HepG2 (cell line): Measurements from ENCODE around the gene WDR47. TPM values are rescaled to one million over a fixed set of nuclear protein-coding genes. Genes with fewer than 3 reads are reported as not detected.

ENCODE experiments used
- CEBPZ ChIP-seq: IDR thresholded peaks from 2 replicates; pipeline ENCODE4 v1.6.1; 2012; ENCODE audit warnings: low read length, improper control_type of control experiment
- ETS1 ChIP-seq: sonication (generic); formaldehyde crosslinking; IDR thresholded peaks from 2 replicates; pipeline ENCODE4 v1.4.0; 2020; ENCODE audit warnings: missing genetic modification reagents
- FOXM1 ChIP-seq: sonication (generic); formaldehyde crosslinking; IDR thresholded peaks from 2 replicates; pipeline ENCODE4 v1.5.0; 2020; ENCODE audit warnings: missing genetic modification reagents
- GABPB1 ChIP-seq: IDR thresholded peaks from 2 replicates; pipeline ENCODE4 v1.6.1; 2016; ENCODE audit warnings: mild to moderate bottlenecking, missing genetic modification reagents, moderate library complexity, missing compliant biosample characterization
- MTF2 ChIP-seq: sonication (generic); formaldehyde crosslinking; IDR thresholded peaks from 2 replicates; pipeline ENCODE4 v1.5.0; 2020; ENCODE audit warnings: missing genetic modification reagents, borderline replicate concordance
- NFATC3 ChIP-seq: sonication (generic); formaldehyde crosslinking; IDR thresholded peaks from 2 replicates; pipeline ENCODE4 v1.5.1; 2020; ENCODE audit warnings: mild to moderate bottlenecking, missing genetic modification reagents
- PPARG ChIP-seq: conservative IDR thresholded peaks from 2 replicates; pipeline ENCODE4 v1.6.1; 2016; ENCODE audit warnings: missing biosample characterization, missing genetic modification reagents
- TGIF2 ChIP-seq: IDR thresholded peaks from 2 replicates; pipeline ENCODE4 v1.6.1; 2016; ENCODE audit warnings: control low read depth, missing compliant biosample characterization
- TMF1 ChIP-seq: sonication (generic); formaldehyde crosslinking; IDR thresholded peaks from 2 replicates; pipeline ENCODE4 v1.8.1; 2022; ENCODE audit warnings: low read depth, missing genetic modification reagents
- ZBTB20 ChIP-seq: sonication (generic); formaldehyde crosslinking; IDR thresholded peaks from 2 replicates; pipeline ENCODE4 v1.8.1; 2023; ENCODE audit warnings: missing genetic modification reagents, low read depth, mild to moderate bottlenecking, borderline replicate concordance
- ZBTB7A ChIP-seq: sonication (generic); formaldehyde crosslinking; IDR thresholded peaks from 2 replicates; pipeline ENCODE4 v1.8.0; 2022; ENCODE audit warnings: mild to moderate bottlenecking, missing genetic modification reagents
- ZBTB8A ChIP-seq: sonication (generic); formaldehyde crosslinking; IDR thresholded peaks from 2 replicates; pipeline ENCODE4 v1.4.0; 2020; ENCODE audit warnings: mild to moderate bottlenecking, low read depth, missing genetic modification reagents, borderline replicate concordance
- ZFY ChIP-seq: sonication (generic); formaldehyde crosslinking; IDR thresholded peaks from 2 replicates; pipeline ENCODE4 v1.4.0; 2020; ENCODE audit warnings: missing genetic modification reagents
- ZNF317 ChIP-seq: sonication (generic); formaldehyde crosslinking; IDR thresholded peaks from 2 replicates; pipeline ENCODE4 v1.5.0; 2020; ENCODE audit warnings: mild to moderate bottlenecking, missing genetic modification reagents
- ZNF354B ChIP-seq: sonication (generic); formaldehyde crosslinking; IDR thresholded peaks from 2 replicates; pipeline ENCODE4 v1.8.0; 2022; ENCODE audit warnings: mild to moderate bottlenecking, missing genetic modification reagents
- ZNF512 ChIP-seq: sonication (generic); formaldehyde crosslinking; IDR thresholded peaks from 2 replicates; pipeline ENCODE4 v1.4.0; 2020; ENCODE audit warnings: mild to moderate bottlenecking, missing genetic modification reagents
- ZNF703 ChIP-seq: sonication (generic); formaldehyde crosslinking; IDR thresholded peaks from 2 replicates; pipeline ENCODE4 v1.5.1; 2020; ENCODE audit warnings: missing genetic modification reagents, mild to moderate bottlenecking, moderate library complexity, borderline replicate concordance
- ZNF724P ChIP-seq: sonication (generic); formaldehyde crosslinking; IDR thresholded peaks from 2 replicates; pipeline ENCODE4 v1.8.0; 2022; ENCODE audit warnings: missing genetic modification reagents, borderline replicate concordance
- ZNF781 ChIP-seq: sonication (generic); formaldehyde crosslinking; IDR thresholded peaks from 2 replicates; pipeline ENCODE4 v1.5.1; 2020; ENCODE audit warnings: borderline replicate concordance, mild to moderate bottlenecking, missing genetic modification reagents; ENCODE audit errors: not compliant biosample characterization
- ZZZ3 ChIP-seq: sonication (generic); formaldehyde crosslinking; IDR thresholded peaks from 2 replicates; pipeline ENCODE4 v1.4.0; 2020; ENCODE audit warnings: missing genetic modification reagents, mild to moderate bottlenecking, borderline replicate concordance
- polyA plus RNA-seq, 8 experiments: library from polyadenylated mRNA; depleted of rRNA in 3 of 8; stranded (reverse) in 7 of 8; unstranded in 1 of 8; fragments of >200 nt; fragmentation: Illumina TruSeq in 4 of 8; extraction: Trizol in 4 of 8; gene quantifications; 2 replicates each; pipeline versions ENCODE4 v1.2.1 to v1.2.3, GENCODE V29; 2011 to 2016; ENCODE audit warnings: low read depth in 4 of 8, missing spikeins in 1 of 8, mixed read lengths in 1 of 8; ENCODE audit not compliant: insufficient read depth in 1 of 8
- total RNA-seq, 5 experiments: library from RNA; depleted of rRNA; stranded (reverse); fragments of >200 nt; fragmentation: Illumina TruSeq; extraction: Trizol; gene quantifications; 2 replicates each; pipeline ENCODE4 v1.2.3, GENCODE V29; 2016; ENCODE audit warnings: low read depth in 1 of 5

Gene WDR47
- total and polyA plus RNA-seq, 2 of the 13 experiments (the other 11 are each of a cell fraction or from before 2014, with no cell fraction given), result 4.3 to 5.9 TPM

GRCh38 chr1:108963052-108963686 lies 78.7 kb downstream of the WDR47 start, which contains the start of gene CLCC1 (continued):
- peak; percentile 87 for TF ChIP-seq ZNF703 (CRISPR knock-in tag)
- peak; percentile 52; the same call in 1 of the 2 replicates for TF ChIP-seq ZBTB20 (CRISPR knock-in tag)
- TF ChIP-seq ETS1, result no peak
- 0 out of 2 replicates have a peak, but pooled peaks have one; percentile 66 for TF ChIP-seq ZBTB7A (CRISPR knock-in tag)
- TF ChIP-seq ZNF724P, result peak; percentile 79
- no peak; the same call in 1 of the 2 replicates for TF ChIP-seq NFATC3
- peak; percentile 85 for TF ChIP-seq TMF1 (CRISPR knock-in tag)
- TF ChIP-seq GABPB1, result peak; percentile 81
- TF ChIP-seq PPARG (CRISPR knock-in tag), result no peak
- peak; percentile 99 for TF ChIP-seq ZFY (CRISPR knock-in tag)
- TF ChIP-seq ZNF354B (CRISPR knock-in tag), result peak; percentile 67; the same call in 1 of the 2 replicates
- no peak for TF ChIP-seq ZBTB8A (CRISPR knock-in tag)
- no peak for TF ChIP-seq CEBPZ
- TF ChIP-seq ZNF512 (CRISPR knock-in tag), result no peak
- 0 out of 2 replicates have a peak, but pooled peaks have one; percentile 23 for TF ChIP-seq ZZZ3 (CRISPR knock-in tag)
- peak; percentile 6; the same call in 1 of the 2 replicates for TF ChIP-seq TGIF2 (CRISPR knock-in tag)
- TF ChIP-seq FOXM1 (CRISPR knock-in tag), result no peak
- no peak for TF ChIP-seq MTF2 (CRISPR knock-in tag)
- TF ChIP-seq ZNF781 (CRISPR knock-in tag), result no peak
- no peak for TF ChIP-seq ZNF317 (CRISPR knock-in tag)
